ENCODE measurements around the gene SPANXB1.
"Not testable (repeated sequence)": the region's sequence is repeated elsewhere in the genome, so short reads cannot be mapped to it uniquely, and the experiment has no call there.

SPANXB1 gene

GRCh38 chrX:141052098-141052497 is 49.7 kb downstream of the SPANXB1 start:
- H3K27me3 ChIP-seq (replicated peaks; ENCODE audit: control insufficient read depth, insufficient read depth, low read length); DNase-seq (ENCODE audit: extremely low read depth, insufficient read length); H3K36me3 ChIP-seq (ENCODE audit: control insufficient read depth, insufficient read depth, low read length); H3K4me3 ChIP-seq (replicated peaks; ENCODE audit: low read depth, low read length): not testable (repeated sequence)
